Omental fat pad (tissue), 4 donors: ENCODE data around the gene ZG16. TPM values are rescaled to one million over a fixed set of nuclear protein-coding genes. Genes with fewer than 3 reads are reported as not detected.
A peak's percentile ranks its signal among the peaks of the same experiment; 100 is the strongest.
"Not testable (repeated sequence)": the region's sequence is repeated elsewhere in the genome, so short reads cannot be mapped to it uniquely, and the experiment has no call there.

Source experiments
- ATAC-seq: fragments of 150-250 bp; one replicate; pipeline ENCODE4 v1.9.1; 2016; ENCODE audit warnings: mild to moderate bottlenecking, moderate library complexity; ENCODE audit not compliant: low FRiP score
- DNase-seq: peaks from one replicate; pipeline ENCODE4 v3.0.0-alpha.2; 2019; ENCODE audit warnings: low spot score
- CTCF ChIP-seq, 3 donors: fragments of 450-650 bp; IDR thresholded peaks; one replicate each; pipeline ENCODE4 v1.5.1; 2016 to 2017; ENCODE audit warnings: antibody characterized with exemption in 3 of 3, mild to moderate bottlenecking in 3 of 3, moderate library complexity in 2 of 3
- total RNA-seq, 4 donors: library from RNA; depleted of rRNA; stranded (reverse); fragments of >200 nt; gene quantifications; one replicate each; pipeline ENCODE4 v1.1.0, GENCODE V29; 2016

ZG16 gene
- total RNA-seq, 4 donors from 2014 or later = not detected

- no peak for TF ChIP-seq CTCF (IDR thresholded peaks at IDR 0.05)
- DNase-seq (no peak), ATAC-seq (no peak)
These were observed 1.4 kb downstream of the ZG16 start for GRCh38 chr16:29779474-29779873.

DNA sequence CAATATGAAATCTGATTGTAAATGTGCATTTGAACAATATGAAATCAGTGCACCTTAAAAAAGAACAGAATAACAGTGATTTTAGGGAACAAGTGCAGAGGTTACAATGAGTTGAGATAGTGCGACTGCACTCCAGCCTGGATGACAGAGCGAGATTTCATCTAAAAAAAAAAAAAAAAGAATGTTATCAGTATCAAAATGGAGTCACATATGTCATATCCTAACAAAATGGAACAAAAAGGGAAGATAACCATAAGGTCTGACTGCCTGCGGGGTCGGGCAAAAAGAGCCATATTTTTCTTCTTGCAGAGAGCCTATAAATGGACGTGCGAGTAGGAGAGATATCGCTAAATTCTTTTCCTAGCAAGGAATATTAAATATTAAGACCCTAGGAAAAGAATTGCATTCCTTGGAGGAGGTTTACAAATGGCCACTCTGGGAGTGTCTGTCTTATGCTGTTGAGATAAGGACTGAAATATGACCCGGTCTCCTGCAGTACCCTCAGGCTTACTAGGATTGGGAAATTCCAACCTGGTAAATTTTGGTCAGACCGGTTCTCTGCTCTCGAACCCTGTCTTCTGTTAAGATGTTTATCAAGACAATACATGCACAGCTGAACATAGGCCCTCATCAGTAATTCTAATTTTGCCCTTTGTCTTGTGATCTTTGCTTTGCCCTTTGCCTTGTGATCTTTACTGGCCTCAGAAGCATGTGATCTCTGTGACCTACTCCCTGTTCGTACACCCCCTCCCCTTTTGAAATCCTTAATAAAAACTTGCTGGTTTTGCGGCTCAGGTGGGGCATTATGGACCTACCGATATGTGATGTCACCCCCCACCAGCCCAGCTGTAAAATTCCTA lies 5.3 kb downstream of the ZG16 start:
- not testable (repeated sequence) for DNase-seq

GRCh38 chr16:29784157-29784556 lies 6.1 kb downstream of the ZG16 start:
- no peak for ATAC-seq
- TF ChIP-seq CTCF (IDR thresholded peaks at IDR 0.05) = no peak
- DNase-seq = no peak

More for the DNA sequence above, 5.3 kb downstream of the ZG16 start:
- not testable (repeated sequence) for ATAC-seq

DNA sequence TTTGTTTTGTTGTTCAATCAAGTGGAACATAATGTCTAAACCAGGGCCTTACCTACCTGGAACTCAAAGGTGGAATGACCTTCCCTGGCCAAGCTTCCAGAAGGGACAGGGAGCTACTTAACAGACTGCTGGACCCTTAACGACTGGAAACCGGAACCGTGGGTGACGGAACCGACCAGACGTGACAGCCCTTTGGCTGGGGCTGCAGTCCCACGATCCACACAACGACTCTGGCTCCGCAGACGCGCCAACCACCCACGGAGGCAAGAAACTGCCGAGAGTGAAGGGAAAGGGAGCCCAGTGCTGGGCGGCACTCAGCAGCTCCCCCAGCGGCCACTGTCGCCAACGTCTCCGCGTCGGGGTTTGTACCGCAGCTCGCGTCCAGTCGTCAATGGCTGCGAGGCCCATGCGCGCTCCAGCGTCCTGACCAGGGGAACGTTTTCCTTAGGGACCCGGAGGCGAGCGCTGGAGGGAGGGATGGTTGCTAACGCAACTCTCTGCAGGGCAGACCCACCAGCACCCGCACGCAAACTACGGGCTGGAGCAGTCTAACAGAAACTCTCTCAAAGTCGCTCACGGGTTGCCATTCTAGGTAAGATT lies 6.9 kb downstream of the ZG16 start:
- ATAC-seq (peak; percentile 75), DNase-seq (peak; percentile 49)

GRCh38 chr16:29787155-29787554 lies 9.1 kb downstream of the ZG16 start:
- not testable (repeated sequence) for DNase-seq, ATAC-seq

More for the DNA sequence above, 6.9 kb downstream of the ZG16 start:
- peak in 1 of 3 donors; percentile 34 for TF ChIP-seq CTCF (IDR thresholded peaks at IDR 0.05)

DNA sequence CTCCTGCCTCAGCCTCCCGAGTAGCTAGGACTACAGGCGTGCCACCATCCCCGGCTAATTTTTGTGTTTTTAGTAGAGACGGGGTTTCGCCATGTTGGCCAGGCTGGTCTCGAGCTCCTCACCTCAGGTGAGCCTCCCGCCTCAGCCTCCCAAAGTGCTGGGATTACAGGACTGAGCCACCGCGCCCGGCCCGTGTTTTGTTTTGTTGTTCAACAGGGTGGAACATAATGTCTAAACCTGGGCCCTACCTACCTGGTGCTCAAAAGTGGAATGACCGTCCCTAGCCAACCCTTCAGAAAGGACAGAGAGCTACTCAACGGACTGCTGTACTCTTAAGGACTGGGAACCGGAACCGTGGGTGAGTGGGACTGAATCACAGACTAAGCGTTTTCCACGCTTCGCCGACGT lies 11.7 kb downstream of the ZG16 start:
- no peak for TF ChIP-seq CTCF (IDR thresholded peaks at IDR 0.05)
- DNase-seq = no peak
- no peak for ATAC-seq

GRCh38 chr16:29790183-29790948 lies 12.3 kb downstream of the ZG16 start, which contains the start of gene KIF22:
TSS of gene KIF22 (plus strand) at chr16:29790751. CDS start at chr16:29790760, 9 bp downstream.
- peak; percentile 99 for ATAC-seq
- peak in 2 of 3 donors; percentile 21 to 44 for TF ChIP-seq CTCF (IDR thresholded peaks at IDR 0.05)
- DNase-seq = peak; percentile 96
